SK-N-SH (cell line): ENCODE data around the gene REEP1. TPM values are rescaled to one million over a fixed set of nuclear protein-coding genes. Genes with fewer than 3 reads are reported as not detected.

Experiments
- CTCF ChIA-PET: fragments of 300-600, 350-600 bp; formaldehyde crosslinking; extraction: SDS; loops from one replicate; lab custom pipeline; 2021; lab: Yijun Ruan, JAX
- POLR2A ChIA-PET: fragments of 350-600 bp; sonication (Branson Sonifier 250); formaldehyde crosslinking; extraction: SDS; loops from one replicate; lab custom pipeline; 2020; ENCODE audit warnings: antibody characterized with exemption, inconsistent platforms; lab: Yijun Ruan, JAX
- DNase-seq: peaks from one replicate; pipeline ENCODE4 v3.0.0; 2012
- H2AFZ ChIP-seq: fragments of 200-600 bp; sonication (generic); 2 replicates; pipeline ENCODE4 v1.8.1; 2016; ENCODE audit warnings: antibody characterized with exemption, mild to moderate bottlenecking, low read depth
- H3F3A ChIP-seq: fragments of 200-600 bp; sonication (generic); replicated peaks from 2 replicates; pipeline ENCODE3; 2016; ENCODE audit warnings: antibody characterized with exemption, mild to moderate bottlenecking; ENCODE audit not compliant: insufficient read depth
- H3K27ac ChIP-seq, 2 experiments: fragments of 200-500 bp in 1 of 2; fragments of 200-600 bp in 1 of 2; sonication (Bioruptor generic) in 1 of 2; sonication (generic), shearing (Covaris generic) in 1 of 2; 2 replicates each; pipeline versions ENCODE4 v1.5.1 to v1.6.1; 2014 to 2016; ENCODE audit warnings: low read depth in 2 of 2, inconsistent platforms in 1 of 2, low read length in 1 of 2, mild to moderate bottlenecking in 1 of 2, mixed read lengths in 1 of 2
- H3K27me3 ChIP-seq: fragments of 200-600 bp; sonication (generic), shearing (Covaris generic); 2 replicates; pipeline ENCODE4 v1.6.1; 2016; ENCODE audit warnings: mixed run types; ENCODE audit not compliant: insufficient read depth
- H3K36me3 ChIP-seq, 2 experiments: fragments of 200-500 bp in 1 of 2; fragments of 200-600 bp in 1 of 2; sonication (Bioruptor generic) in 1 of 2; sonication (generic) in 1 of 2; replicated peaks in 1 of 2; 2 replicates each; pipeline versions ENCODE3 to v1.5.1; 2014 to 2016; ENCODE audit warnings: low read length in 1 of 2, mild to moderate bottlenecking in 1 of 2; ENCODE audit not compliant: insufficient read depth in 2 of 2, control insufficient read depth in 1 of 2
- H3K4me1 ChIP-seq, 2 experiments: fragments of 200-500 bp in 1 of 2; fragments of 200-600 bp in 1 of 2; sonication (Bioruptor generic) in 1 of 2; sonication (generic), shearing (Covaris generic) in 1 of 2; 2 replicates each; pipeline versions ENCODE4 v1.5.1 to v1.6.1; 2014 to 2016; ENCODE audit warnings: low read depth in 1 of 2, low read length in 1 of 2, mixed run types in 1 of 2; ENCODE audit not compliant: insufficient read depth in 2 of 2, control insufficient read depth in 1 of 2
- H3K4me2 ChIP-seq: fragments of 200-600 bp; sonication (generic), shearing (Covaris generic); 2 replicates; pipeline ENCODE4 v1.6.1; 2017; ENCODE audit warnings: mixed run types
- H3K4me3 ChIP-seq, 2 experiments: fragments of 200-500 bp in 1 of 2; fragments of 200-600 bp in 1 of 2; sonication (Bioruptor generic) in 1 of 2; sonication (generic), shearing (Covaris generic) in 1 of 2; 2 replicates each; pipeline versions ENCODE4 v1.5.1 to v1.8.1; 2014 to 2016; ENCODE audit warnings: low read depth in 2 of 2, inconsistent platforms in 1 of 2, low read length in 1 of 2, mild to moderate bottlenecking in 1 of 2, mixed read lengths in 1 of 2, moderate library complexity in 1 of 2
- H3K79me2 ChIP-seq: fragments of 200-600 bp; sonication (generic); 2 replicates; pipeline ENCODE4 v1.8.1; 2017; ENCODE audit warnings: mild to moderate bottlenecking; ENCODE audit not compliant: insufficient read depth
- H3K9ac ChIP-seq: fragments of 200-600 bp; sonication (generic); 2 replicates; pipeline ENCODE4 v1.6.1; 2017; ENCODE audit warnings: mixed run types
- H3K9me2 ChIP-seq: fragments of 200-600 bp; sonication (generic); 2 replicates; pipeline ENCODE4 v1.6.1; 2017; ENCODE audit warnings: mixed run types
- H3K9me3 ChIP-seq: fragments of 200-600 bp; sonication (generic); 2 replicates; pipeline ENCODE4 v1.6.1; 2017; ENCODE audit warnings: mixed run types, mild to moderate bottlenecking, moderate library complexity
- H4K20me1 ChIP-seq: fragments of 200-600 bp; sonication (generic); 2 replicates; pipeline ENCODE4 v1.6.1; 2017; ENCODE audit warnings: mild to moderate bottlenecking, mixed run types; ENCODE audit not compliant: insufficient read depth
- CTCF ChIP-seq: fragments of 200-600 bp; sonication (generic); IDR thresholded peaks from 2 replicates; pipeline ENCODE4 v1.6.1; 2017; ENCODE audit warnings: antibody characterized with exemption, mild to moderate bottlenecking, moderate library complexity
- ELF1 ChIP-seq: IDR thresholded peaks from 2 replicates; pipeline ENCODE4 v1.4.0; 2012
- EP300 ChIP-seq, 2 experiments: IDR thresholded peaks; 2 replicates each; pipeline versions ENCODE4 v1.4.0 to v1.6.1; 2012; ENCODE audit warnings: borderline replicate concordance in 1 of 2, low read depth in 1 of 2, low read length in 1 of 2
- FOSL2 ChIP-seq: IDR thresholded peaks from 2 replicates; pipeline ENCODE4 v1.4.0; 2012; ENCODE audit warnings: low read depth, mild to moderate bottlenecking, moderate library complexity, borderline replicate concordance
- FOXJ3 ChIP-seq: sonication (generic); formaldehyde crosslinking; IDR thresholded peaks from 2 replicates; pipeline ENCODE4 v1.5.1; 2020; ENCODE audit warnings: mild to moderate bottlenecking, missing genetic modification reagents
- FOXM1 ChIP-seq: IDR thresholded peaks from 2 replicates; pipeline ENCODE4 v1.4.0; 2012; ENCODE audit warnings: low read depth, mild to moderate bottlenecking
- GATA2 ChIP-seq: sonication (generic); formaldehyde crosslinking; IDR thresholded peaks from 2 replicates; pipeline ENCODE4 v1.5.0; 2020; ENCODE audit warnings: mild to moderate bottlenecking, missing genetic modification reagents
- JUND ChIP-seq: IDR thresholded peaks from 2 replicates; pipeline ENCODE4 v1.4.0; 2012
- MEF2A ChIP-seq: IDR thresholded peaks from 2 replicates; pipeline ENCODE4 v1.4.0; 2012; ENCODE audit warnings: low read depth, borderline replicate concordance
- MXI1 ChIP-seq: IDR thresholded peaks from 2 replicates; pipeline ENCODE4 v1.6.1; 2012; ENCODE audit warnings: mild to moderate bottlenecking, low read depth, low read length, improper control_type of control experiment
- PBX3 ChIP-seq: IDR thresholded peaks from 2 replicates; pipeline ENCODE4; 2012
- SIN3A ChIP-seq: IDR thresholded peaks from 2 replicates; pipeline ENCODE4 v1.6.1; 2012; ENCODE audit warnings: low read depth, mild to moderate bottlenecking, low read length, moderate library complexity, borderline replicate concordance
- TAF1 ChIP-seq: IDR thresholded peaks from 2 replicates; pipeline ENCODE4 v1.6.1; 2012; ENCODE audit warnings: low read depth, mild to moderate bottlenecking, low read length, moderate library complexity, borderline replicate concordance
- TCF12 ChIP-seq: IDR thresholded peaks from 2 replicates; pipeline ENCODE4 v1.4.0; 2012
- TEAD4 ChIP-seq: IDR thresholded peaks from 2 replicates; pipeline ENCODE4 v1.4.0; 2012; ENCODE audit warnings: mild to moderate bottlenecking, borderline replicate concordance; ENCODE audit not compliant: insufficient read depth
- YY1 ChIP-seq: IDR thresholded peaks from 2 replicates; pipeline ENCODE4 v1.4.0; 2012; ENCODE audit warnings: low read depth, mild to moderate bottlenecking
- WGBS: methylation state at CpG from one replicate; pipeline ENCODE4 v1.1.6; 2017; ENCODE audit warnings: low lambda C conversion rate; 5-methylcytosine and 5-hydroxymethylcytosine counted together
- polyA plus RNA-seq, 3 experiments: library from polyadenylated mRNA; depleted of rRNA; stranded (reverse); fragments of >200 nt; gene quantifications; 2 replicates each; pipeline ENCODE4 v1.2.3, GENCODE V29; 2012
- TF ChIP-seq, protein P1 (sequence below): IDR thresholded peaks from 2 replicates; pipeline ENCODE4 v1.4.0; 2012; ENCODE audit warnings: low read depth
- TF ChIP-seq, protein P2 (sequence below): IDR thresholded peaks from 2 replicates; pipeline ENCODE4 v1.4.0; 2012; ENCODE audit warnings: low read depth, borderline replicate concordance
- TF ChIP-seq, protein P3 (sequence below): IDR thresholded peaks from 2 replicates; pipeline ENCODE4 v1.4.0; 2012; ENCODE audit warnings: low read depth, borderline replicate concordance

Gene REEP1
- polyA plus RNA-seq, 1 of the 3 experiments (the other 2 are of a cell fraction): 0.13 TPM

- no peak for TF ChIP-seq EP300 (IDR thresholded peaks at IDR 0.05; ENCODE audit: borderline replicate concordance in 1 of 2, low read depth in 1 of 2, low read length in 1 of 2)
- TF ChIP-seq MEF2A: no peak
- TF ChIP-seq JUND: no peak
- no peak for TF ChIP-seq GATA2 (CRISPR knock-in tag)
- TF ChIP-seq SIN3A: no peak
- TF ChIP-seq, protein P1, sequence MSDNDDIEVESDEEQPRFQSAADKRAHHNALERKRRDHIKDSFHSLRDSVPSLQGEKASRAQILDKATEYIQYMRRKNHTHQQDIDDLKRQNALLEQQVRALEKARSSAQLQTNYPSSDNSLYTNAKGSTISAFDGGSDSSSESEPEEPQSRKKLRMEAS: no peak
- TF ChIP-seq TEAD4: no peak
Observed at GRCh38 chr2:86314125-86314524, 23.3 kb downstream of the REEP1 start (continued).

- H3K4me1 ChIP-seq: no peaks in the 10 kb centered on the region; a peak in 1 of 4 replicates
- no peak overlapping the region for H3K9ac ChIP-seq
- no peaks in the 10 kb centered on the region for H3K79me2 ChIP-seq
- DNase-seq: no peak
- POLR2A ChIA-PET: no interaction called here
- TF ChIP-seq YY1 (no peak), ELF1 (no peak), MXI1 (no peak), EP300 (IDR thresholded peaks at IDR 0.05; ENCODE audit: borderline replicate concordance in 1 of 2, low read depth in 1 of 2, low read length in 1 of 2) (no peak), TEAD4 (no peak), FOSL2 (no peak), PBX3 (no peak), TCF12 (no peak), TAF1 (no peak), CTCF (no peak), FOXM1 (no peak), JUND (no peak), FOXJ3 (CRISPR knock-in tag) (no peak), SIN3A (no peak), GATA2 (CRISPR knock-in tag) (no peak)
- TF ChIP-seq, protein P2, sequence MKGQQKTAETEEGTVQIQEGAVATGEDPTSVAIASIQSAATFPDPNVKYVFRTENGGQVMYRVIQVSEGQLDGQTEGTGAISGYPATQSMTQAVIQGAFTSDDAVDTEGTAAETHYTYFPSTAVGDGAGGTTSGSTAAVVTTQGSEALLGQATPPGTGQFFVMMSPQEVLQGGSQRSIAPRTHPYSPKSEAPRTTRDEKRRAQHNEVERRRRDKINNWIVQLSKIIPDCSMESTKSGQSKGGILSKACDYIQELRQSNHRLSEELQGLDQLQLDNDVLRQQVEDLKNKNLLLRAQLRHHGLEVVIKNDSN: no peak
- TF ChIP-seq, protein P3, sequence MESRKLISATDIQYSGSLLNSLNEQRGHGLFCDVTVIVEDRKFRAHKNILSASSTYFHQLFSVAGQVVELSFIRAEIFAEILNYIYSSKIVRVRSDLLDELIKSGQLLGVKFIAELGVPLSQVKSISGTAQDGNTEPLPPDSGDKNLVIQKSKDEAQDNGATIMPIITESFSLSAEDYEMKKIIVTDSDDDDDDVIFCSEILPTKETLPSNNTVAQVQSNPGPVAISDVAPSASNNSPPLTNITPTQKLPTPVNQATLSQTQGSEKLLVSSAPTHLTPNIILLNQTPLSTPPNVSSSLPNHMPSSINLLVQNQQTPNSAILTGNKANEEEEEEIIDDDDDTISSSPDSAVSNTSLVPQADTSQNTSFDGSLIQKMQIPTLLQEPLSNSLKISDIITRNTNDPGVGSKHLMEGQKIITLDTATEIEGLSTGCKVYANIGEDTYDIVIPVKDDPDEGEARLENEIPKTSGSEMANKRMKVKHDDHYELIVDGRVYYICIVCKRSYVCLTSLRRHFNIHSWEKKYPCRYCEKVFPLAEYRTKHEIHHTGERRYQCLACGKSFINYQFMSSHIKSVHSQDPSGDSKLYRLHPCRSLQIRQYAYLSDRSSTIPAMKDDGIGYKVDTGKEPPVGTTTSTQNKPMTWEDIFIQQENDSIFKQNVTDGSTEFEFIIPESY: no peak
- H4K20me1 ChIP-seq: no peaks in the 10 kb centered on the region
- H3K27ac ChIP-seq: no peak overlapping the region
- H2AFZ ChIP-seq: no peak overlapping the region
- H3K36me3 ChIP-seq: no peaks in the 10 kb centered on the region
- no peak overlapping the region for H3K4me3 ChIP-seq
- no peak overlapping the region for H3K4me2 ChIP-seq
- CTCF ChIA-PET: interaction anchor here (1.2 to 1.5 kb wide), 2 partner anchors 12 to 92 kb away, joined by 3 read pairs; no protein-coding TSS in a partner anchor
- H3K9me3 ChIP-seq: no peaks in the 10 kb centered on the region
- 25% methylated on average over 2 of the region's 2 CpGs for WGBS
- H3K27me3 ChIP-seq: no peaks in the 10 kb centered on the region; the same call in 1 of the 2 replicates
- no peaks in the 10 kb centered on the region for H3K9me2 ChIP-seq
- no peaks in the 10 kb centered on the region for H3F3A ChIP-seq
Observed at GRCh38 chr2:86313341-86313740, 24.1 kb downstream of the REEP1 start.
